Smooth muscle cell (in vitro differentiated cells): ENCODE measurements around the gene CMTM3. TPM values are rescaled to one million over a fixed set of nuclear protein-coding genes. Genes with fewer than 3 reads are reported as not detected.

Experiments used
- DNase-seq: peaks from one replicate; lab custom pipeline; 2025; ENCODE audit not compliant: unreplicated experiment; lab: John Stamatoyannopoulos, UW
- H2AFZ ChIP-seq: fragments of 200-600 bp; sonication (generic); 2 replicates; pipeline ENCODE4 v1.6.0; 2016; ENCODE audit warnings: antibody characterized with exemption, low read depth, mild to moderate bottlenecking
- H3F3A ChIP-seq: fragments of 200-600 bp; sonication (generic); 2 replicates; pipeline ENCODE4 v1.6.0; 2017; ENCODE audit warnings: antibody characterized with exemption, low read depth
- H3K27ac ChIP-seq: fragments of 200-600 bp; sonication (generic); 2 replicates; pipeline ENCODE4 v1.5.1; 2016; ENCODE audit warnings: low read depth, mild to moderate bottlenecking
- H3K27me3 ChIP-seq: fragments of 200-600 bp; sonication (generic); 2 replicates; pipeline ENCODE4 v1.6.1; 2016; ENCODE audit warnings: low read depth, mild to moderate bottlenecking
- H3K36me3 ChIP-seq: fragments of 200-600 bp; sonication (generic); 2 replicates; pipeline ENCODE4 v1.5.1; 2016; ENCODE audit warnings: low read depth
- H3K4me1 ChIP-seq: fragments of 200-600 bp; sonication (generic); 2 replicates; pipeline ENCODE4 v1.5.1; 2016; ENCODE audit warnings: low read depth
- H3K4me2 ChIP-seq: fragments of 200-600 bp; sonication (generic); 2 replicates; pipeline ENCODE4 v1.6.0; 2016; ENCODE audit warnings: mild to moderate bottlenecking
- H3K4me3 ChIP-seq: fragments of 200-600 bp; sonication (generic); 2 replicates; pipeline ENCODE4 v1.5.1; 2016; ENCODE audit warnings: mild to moderate bottlenecking
- H3K79me2 ChIP-seq: fragments of 200-600 bp; sonication (generic); 2 replicates; pipeline ENCODE4 v1.6.0; 2016; ENCODE audit warnings: low read depth, mild to moderate bottlenecking
- H3K9ac ChIP-seq: fragments of 200-600 bp; sonication (generic); 2 replicates; pipeline ENCODE4 v1.6.0; 2016; ENCODE audit warnings: low read depth
- H3K9me3 ChIP-seq: fragments of 200-600 bp; sonication (generic); replicated peaks from 2 replicates; pipeline ENCODE4 v1.5.1; 2016; ENCODE audit warnings: low read depth
- H4K20me1 ChIP-seq: fragments of 200-600 bp; sonication (generic); 2 replicates; pipeline ENCODE4 v1.6.0; 2016; ENCODE audit warnings: low read depth
- CTCF ChIP-seq: fragments of 200-600 bp; sonication (generic); IDR thresholded peaks from 2 replicates; pipeline ENCODE4 v1.5.1; 2017; ENCODE audit warnings: borderline replicate concordance, mild to moderate bottlenecking, antibody characterized with exemption; ENCODE audit not compliant: insufficient read depth, poor library complexity, severe bottlenecking
- WGBS: methylation state at CpG from one replicate; pipeline ENCODE4 v1.1.7; 2016; ENCODE audit warnings: low lambda C conversion rate; 5-methylcytosine and 5-hydroxymethylcytosine counted together
- polyA plus RNA-seq: library from polyadenylated mRNA; unstranded; fragments of >200 nt; fragmentation: Nextera tagmentation; extraction: Ambion mirVana; gene quantifications from 2 replicates; pipeline ENCODE4 v1.2.1, GENCODE V29; 2016
- total RNA-seq: library from RNA; depleted of rRNA; stranded (reverse); fragments of >200 nt; gene quantifications from 2 replicates; pipeline ENCODE4 v1.2.3, GENCODE V29; 2014

CMTM3 gene
- total and polyA plus RNA-seq, 2 experiments from 2014 or later, result 21.8 to 57.8 TPM

GRCh38 chr16:66639091-66639885, 34.8 kb downstream of the CMTM3 start:
- H3K4me3 ChIP-seq, result no peak overlapping the region
- no peaks in the 10 kb centered on the region for H3K27me3 ChIP-seq
- WGBS, result 82% methylated on average over 6 of the region's 6 CpGs
- no peak for TF ChIP-seq CTCF
- no peaks in the 10 kb centered on the region for H3K9me3 ChIP-seq
- no peaks in the 10 kb centered on the region for H3F3A ChIP-seq
- H4K20me1 ChIP-seq, result peaks cover 15% of the 10 kb centered on the region
- no peak overlapping the region for H3K27ac ChIP-seq
- no peak overlapping the region for H3K4me2 ChIP-seq
- H3K79me2 ChIP-seq, result no peaks in the 10 kb centered on the region
- DNase-seq, result no peak
- H2AFZ ChIP-seq, result no peak overlapping the region
- no peaks in the 10 kb centered on the region for H3K4me1 ChIP-seq
- no peak overlapping the region for H3K9ac ChIP-seq
- H3K36me3 ChIP-seq, result no peaks in the 10 kb centered on the region

- H3K4me3 ChIP-seq, result no peak overlapping the region
- no peaks in the 10 kb centered on the region for H3K27me3 ChIP-seq
- H3F3A ChIP-seq, result no peaks in the 10 kb centered on the region
- DNase-seq, result no peak
- no peaks in the 10 kb centered on the region for H3K79me2 ChIP-seq
- no peaks in the 10 kb centered on the region for H3K36me3 ChIP-seq
- H3K27ac ChIP-seq, result no peak overlapping the region
- H3K9ac ChIP-seq, result no peak overlapping the region
- no peaks in the 10 kb centered on the region for H3K9me3 ChIP-seq
- no peaks in the 10 kb centered on the region for H3K4me1 ChIP-seq
- 94% methylated on average over 3 of the region's 3 CpGs for WGBS
- H4K20me1 ChIP-seq, result peaks cover 16% of the 10 kb centered on the region
- no peak overlapping the region for H2AFZ ChIP-seq
- H3K4me2 ChIP-seq, result no peak overlapping the region
- no peak for TF ChIP-seq CTCF
These were observed 36.3 kb downstream of the CMTM3 start for GRCh38 chr16:66640724-66641314.

- Histone ChIP-seq H3K79me2 (no peaks in the 10 kb centered on the region), H3K4me1 (no peaks in the 10 kb centered on the region), H3K27ac (no peak overlapping the region), H3K4me3 (no peak overlapping the region), H3K4me2 (no peak overlapping the region), H3K9ac (no peak overlapping the region), H2AFZ (no peak overlapping the region), H3K9me3 (no peaks in the 10 kb centered on the region), H4K20me1 (peaks cover 16% of the 10 kb centered on the region), H3K36me3 (no peaks in the 10 kb centered on the region), H3F3A (no peaks in the 10 kb centered on the region), H3K27me3 (no peaks in the 10 kb centered on the region)
- TF ChIP-seq CTCF, result no peak
- DNase-seq, result no peak
- WGBS, result 96% methylated on average over 1 of the region's 1 CpG
These were observed 36.9 kb downstream of the CMTM3 start for GRCh38 chr16:66641387-66641786.
